Upper lobe of left lung (tissue), 4 donors: ENCODE data around the gene PATZ1.
A peak's percentile ranks its signal among the peaks of the same experiment; 100 is the strongest.

Experiments used
- CTCF ChIP-seq, 6 experiments: fragments of 450-650 bp in 4 of 6; fragments of 200-600 bp in 2 of 6; sonication (generic) in 2 of 6; IDR thresholded peaks; one replicate each; pipeline ENCODE4 v1.5.1; 2016 to 2019; ENCODE audit warnings: antibody characterized with exemption in 6 of 6
- POLR2A ChIP-seq, 4 donors: fragments of 450-650 bp; IDR thresholded peaks; one replicate each; pipeline ENCODE4 v1.5.1; 2016 to 2017; ENCODE audit warnings: antibody characterized with exemption in 4 of 4, mild to moderate bottlenecking in 2 of 4
- POLR2AphosphoS5 ChIP-seq, 2 donors: sonication (generic); formaldehyde crosslinking; IDR thresholded peaks; one replicate each; pipeline ENCODE4 v1.5.1; 2017; ENCODE audit warnings: antibody characterized with exemption in 2 of 2

GRCh38 chr22:31343235-31344191 is 2.6 kb downstream of the PATZ1 start:
- TF ChIP-seq POLR2A (IDR thresholded peaks at IDR 0.05) (peak in 1 of 4 donors; percentile 37), CTCF (IDR thresholded peaks at IDR 0.05) (no peak), POLR2AphosphoS5 (IDR thresholded peaks at IDR 0.05) (peak; percentile 25 to 35)
